Prostate gland (tissue), 2 donors: Measurements from ENCODE around the gene GAK. TPM values are rescaled to one million over a fixed set of nuclear protein-coding genes. Genes with fewer than 3 reads are reported as not detected.

Experiments used
- DNase-seq: peaks from one replicate; pipeline ENCODE4 v3.0.0-alpha.2; 2019; ENCODE audit warnings: low spot score
- H3K27ac ChIP-seq, 2 donors: fragments of 200-600 bp; sonication (generic); 2 replicates each; pipeline ENCODE4 v1.5.1; 2017 to 2019
- H3K27me3 ChIP-seq: fragments of 200-600 bp; sonication (generic); replicated peaks from 2 replicates; pipeline ENCODE4 v1.5.1; 2019; ENCODE audit not compliant: insufficient read depth
- H3K36me3 ChIP-seq, 2 donors: fragments of 200-600 bp; sonication (generic); 1 replicate in 1 of 2; 2 replicates in 1 of 2; pipeline versions ENCODE4 v1.5.1 to v1.8.1; 2017 to 2019
- H3K4me1 ChIP-seq: fragments of 200-600 bp; sonication (generic); replicated peaks from 2 replicates; pipeline ENCODE4 v1.5.1; 2019
- H3K4me3 ChIP-seq, 2 donors: fragments of 200-600 bp; sonication (generic); 2 replicates each; pipeline ENCODE4 v1.5.1; 2017 to 2019
- H3K9me3 ChIP-seq: fragments of 200-600 bp; sonication (generic); 2 replicates; pipeline ENCODE4 v1.5.1; 2017
- POLR2A ChIP-seq: fragments of 450-650 bp; IDR thresholded peaks from one replicate; pipeline ENCODE4 v1.6.1; 2016; ENCODE audit warnings: antibody characterized with exemption, mild to moderate bottlenecking
- POLR2AphosphoS5 ChIP-seq: sonication (generic); formaldehyde crosslinking; IDR thresholded peaks from one replicate; pipeline ENCODE4 v1.6.1; 2017; ENCODE audit warnings: antibody characterized with exemption
- WGBS: methylation state at CpG from one replicate; pipeline ENCODE4 v1.1.5; 2018; 5-methylcytosine and 5-hydroxymethylcytosine counted together
- intact Hi-C: fragments of 100-400 bp; cut with DNase I; formaldehyde crosslinking; loops from one replicate; pipeline ENCODE4 v1.14.2; 2022
- total RNA-seq, 2 donors: library from RNA; depleted of rRNA; stranded (reverse); fragments of >200 nt; gene quantifications; one replicate each; pipeline ENCODE4 v1.1.0, GENCODE V29; 2016
- TF ChIP-seq, protein P1 (sequence below), 4 experiments: fragments of 200-600 bp in 2 of 4; fragments of 450-650 bp in 2 of 4; sonication (generic) in 2 of 4; IDR thresholded peaks; 1 replicate in 3 of 4; 2 replicates in 1 of 4; pipeline ENCODE4 v1.5.1; 2016 to 2019; ENCODE audit warnings: antibody characterized with exemption in 4 of 4, mild to moderate bottlenecking in 2 of 4, moderate library complexity in 2 of 4

The GAK gene
- total RNA-seq, 2 donors from 2014 or later, result 158 to 181 TPM

- Histone ChIP-seq H3K9me3 (no peaks in the 10 kb centered on the region), H3K4me1 (no peaks in the 10 kb centered on the region), H3K27ac (no peak overlapping the region), H3K36me3 (peaks cover 0 to 7% of the 10 kb centered on the region in 2 donors), H3K27me3 (no peaks in the 10 kb centered on the region), H3K4me3 (no peak overlapping the region)
- intact Hi-C loops, result no loop called here
- WGBS, result 94% methylated on average over 32 of the region's 33 CpGs
- TF ChIP-seq POLR2A, result no peak
- no peak for TF ChIP-seq POLR2AphosphoS5
- TF ChIP-seq, protein P1, sequence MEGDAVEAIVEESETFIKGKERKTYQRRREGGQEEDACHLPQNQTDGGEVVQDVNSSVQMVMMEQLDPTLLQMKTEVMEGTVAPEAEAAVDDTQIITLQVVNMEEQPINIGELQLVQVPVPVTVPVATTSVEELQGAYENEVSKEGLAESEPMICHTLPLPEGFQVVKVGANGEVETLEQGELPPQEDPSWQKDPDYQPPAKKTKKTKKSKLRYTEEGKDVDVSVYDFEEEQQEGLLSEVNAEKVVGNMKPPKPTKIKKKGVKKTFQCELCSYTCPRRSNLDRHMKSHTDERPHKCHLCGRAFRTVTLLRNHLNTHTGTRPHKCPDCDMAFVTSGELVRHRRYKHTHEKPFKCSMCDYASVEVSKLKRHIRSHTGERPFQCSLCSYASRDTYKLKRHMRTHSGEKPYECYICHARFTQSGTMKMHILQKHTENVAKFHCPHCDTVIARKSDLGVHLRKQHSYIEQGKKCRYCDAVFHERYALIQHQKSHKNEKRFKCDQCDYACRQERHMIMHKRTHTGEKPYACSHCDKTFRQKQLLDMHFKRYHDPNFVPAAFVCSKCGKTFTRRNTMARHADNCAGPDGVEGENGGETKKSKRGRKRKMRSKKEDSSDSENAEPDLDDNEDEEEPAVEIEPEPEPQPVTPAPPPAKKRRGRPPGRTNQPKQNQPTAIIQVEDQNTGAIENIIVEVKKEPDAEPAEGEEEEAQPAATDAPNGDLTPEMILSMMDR (IDR thresholded peaks at IDR 0.05), result no peak
- no peak for DNase-seq
Observed at GRCh38 chr4:853416-853781, 78.7 kb downstream of the GAK start.

DNA sequence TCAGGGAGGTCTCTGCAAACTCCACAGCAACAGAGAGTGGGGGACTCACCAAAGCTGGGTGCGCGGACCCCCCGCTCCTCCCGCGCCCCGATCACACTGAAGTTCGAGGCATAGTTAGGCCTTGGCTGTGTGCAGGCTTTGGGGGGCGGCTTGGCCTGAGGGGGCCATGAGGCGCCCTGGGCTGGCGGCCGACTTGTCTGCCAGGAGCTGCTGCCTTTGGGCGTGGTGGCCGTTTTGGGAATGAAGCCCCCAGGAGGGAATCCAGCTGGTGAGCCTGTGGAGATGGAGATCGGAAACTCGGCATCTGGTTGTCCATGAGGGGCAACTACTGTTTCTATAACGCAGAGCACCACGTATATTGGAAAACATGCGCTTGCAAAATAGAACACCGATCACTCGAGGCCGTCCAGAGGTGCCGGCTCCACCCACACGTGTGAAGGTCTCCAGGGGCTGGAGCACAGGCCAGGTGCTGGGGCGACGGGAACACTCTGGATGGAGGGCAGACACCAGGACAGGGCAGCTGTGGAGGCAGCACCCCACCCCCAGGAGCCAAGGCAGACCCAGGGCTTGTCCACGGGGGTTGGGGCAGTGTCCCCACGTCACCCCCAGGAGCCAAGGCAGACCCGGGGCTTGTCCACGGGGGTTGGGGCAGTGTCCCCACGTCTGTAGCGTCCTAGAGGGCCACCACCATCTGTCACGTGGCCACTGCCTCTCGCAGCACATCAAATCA is 80.2 kb downstream of the GAK start:
- Histone ChIP-seq H3K9me3 (no peaks in the 10 kb centered on the region), H3K4me3 (no peak overlapping the region), H3K27ac (no peak overlapping the region), H3K27me3 (no peaks in the 10 kb centered on the region), H3K36me3 (peaks cover 0 to 5% of the 10 kb centered on the region in 2 donors), H3K4me1 (no peaks in the 10 kb centered on the region)
- intact Hi-C loops, result no loop called here
- WGBS, result 94% methylated on average over 33 of the region's 33 CpGs
- no peak for TF ChIP-seq POLR2A
- TF ChIP-seq POLR2AphosphoS5, result no peak
- TF ChIP-seq, protein P1 (IDR thresholded peaks at IDR 0.05), result no peak
- no peak for DNase-seq

GRCh38 chr4:850323-850945 is 81.7 kb downstream of the GAK start:
- 88% methylated on average over 18 of the region's 18 CpGs for WGBS
- Histone ChIP-seq H3K27ac (no peak overlapping the region), H3K4me3 (no peak overlapping the region), H3K9me3 (no peaks in the 10 kb centered on the region), H3K4me1 (no peaks in the 10 kb centered on the region), H3K27me3 (no peaks in the 10 kb centered on the region), H3K36me3 (peaks cover 0 to 5% of the 10 kb centered on the region in 2 donors)
- DNase-seq, result no peak
- intact Hi-C loops, result no loop called here
- no peak for TF ChIP-seq POLR2A
- TF ChIP-seq, protein P1 (IDR thresholded peaks at IDR 0.05), result no peak
- TF ChIP-seq POLR2AphosphoS5, result no peak

DNA sequence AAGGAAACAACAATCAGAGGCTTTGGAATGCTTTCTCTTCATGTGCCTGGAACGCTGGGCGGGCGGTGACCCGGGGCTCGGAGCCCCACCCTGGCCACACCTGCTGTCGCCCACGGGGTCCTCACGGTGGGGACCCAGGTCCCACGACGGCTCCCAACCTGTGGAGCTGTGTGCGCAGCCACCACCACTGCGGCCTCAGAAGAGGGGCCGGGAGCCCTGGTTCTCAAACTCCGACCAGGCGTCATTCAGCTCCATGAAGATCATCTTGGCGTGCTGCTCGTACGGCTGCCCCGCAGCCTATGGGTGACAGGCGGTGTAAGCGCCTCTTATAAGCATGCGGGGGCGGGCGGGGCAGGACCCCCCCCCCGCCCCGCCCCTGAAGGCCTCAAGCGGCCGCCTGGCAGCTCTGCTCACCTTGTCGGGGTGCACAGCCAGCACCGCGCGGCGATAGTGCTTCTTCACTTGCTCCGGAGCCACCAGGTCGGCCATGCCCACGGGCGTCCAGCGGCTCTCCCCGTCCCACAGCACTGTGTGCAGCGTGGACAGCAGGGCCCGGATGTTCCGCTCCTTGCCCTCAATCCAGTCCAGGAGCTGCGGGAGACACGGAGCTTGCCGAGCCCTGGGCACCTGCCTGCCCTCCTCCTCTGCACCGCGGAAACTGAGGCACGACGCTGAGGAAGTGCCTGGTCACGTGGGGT is 82.5 kb downstream of the GAK start:
- peaks cover 0 to 5% of the 10 kb centered on the region in 2 donors for H3K36me3 ChIP-seq
- TF ChIP-seq, protein P1 (IDR thresholded peaks at IDR 0.05), result no peak
- TF ChIP-seq POLR2AphosphoS5 (no peak), POLR2A (no peak)
- no peaks in the 10 kb centered on the region for H3K27me3 ChIP-seq
- no peaks in the 10 kb centered on the region for H3K9me3 ChIP-seq
- no peak overlapping the region for H3K27ac ChIP-seq
- intact Hi-C loops, result no loop called here
- 92% methylated on average over 47 of the region's 50 CpGs for WGBS
- no peaks in the 10 kb centered on the region for H3K4me1 ChIP-seq
- H3K4me3 ChIP-seq, result no peak overlapping the region
- DNase-seq, result no peak
